Ascending aorta (tissue), 2 donors: ENCODE data around the gene VPS35L. TPM values are rescaled to one million over a fixed set of nuclear protein-coding genes. Genes with fewer than 3 reads are reported as not detected.
A peak's percentile ranks its signal among the peaks of the same experiment; 100 is the strongest.

ENCODE experiments used
- DNase-seq, 2 donors: peaks; one replicate each; pipeline ENCODE4 v3.0.0-alpha.2; 2019; ENCODE audit warnings: low spot score in 2 of 2
- H3K27ac ChIP-seq, 2 donors: fragments of 200-600 bp; sonication (generic); one replicate each; pipeline ENCODE4 v1.5.1; 2016 to 2017; ENCODE audit warnings: mild to moderate bottlenecking in 1 of 2
- H3K27me3 ChIP-seq: fragments of 200-600 bp; sonication (generic); one replicate; pipeline ENCODE4 v1.5.1; 2017
- H3K36me3 ChIP-seq, 2 donors: fragments of 200-600 bp; sonication (generic); one replicate each; pipeline ENCODE4 v1.5.1; 2016
- H3K4me1 ChIP-seq, 2 donors: fragments of 200-600 bp; sonication (generic); one replicate each; pipeline ENCODE4 v1.5.1; 2016 to 2017; ENCODE audit warnings: mild to moderate bottlenecking in 1 of 2
- H3K4me3 ChIP-seq, 2 donors: fragments of 200-600 bp; sonication (generic); one replicate each; pipeline ENCODE4 v1.5.1; 2016 to 2017; ENCODE audit warnings: mild to moderate bottlenecking in 1 of 2
- H3K9me3 ChIP-seq, 2 donors: fragments of 200-600 bp; sonication (generic); one replicate each; pipeline ENCODE4 v1.5.1; 2016
- CTCF ChIP-seq, 3 experiments: fragments of 200-600 bp in 2 of 3; fragments of 450-650 bp in 1 of 3; sonication (generic) in 2 of 3; IDR thresholded peaks; one replicate each; pipeline ENCODE4 v1.5.1; 2016 to 2019; ENCODE audit warnings: antibody characterized with exemption in 3 of 3, mild to moderate bottlenecking in 1 of 3, moderate library complexity in 1 of 3
- intact Hi-C: fragments of 100-400 bp; cut with DNase I; formaldehyde crosslinking; loops from one replicate; pipeline ENCODE4 v1.15.1; 2023
- total RNA-seq: library from RNA; depleted of rRNA; stranded (reverse); fragments of >200 nt; gene quantifications from one replicate; pipeline ENCODE4 v1.1.0, GENCODE V29; 2016

The VPS35L gene
- total RNA-seq, 1 donor from 2014 or later = 44.4 TPM

GRCh38 chr16:19524356-19524615 is 31.2 kb upstream of the VPS35L start:
- peaks cover 6 to 29% of the 10 kb centered on the region in 2 donors for H3K4me1 ChIP-seq
- DNase-seq = no peak
- no peaks in the 10 kb centered on the region for H3K27me3 ChIP-seq
- no peak for TF ChIP-seq CTCF (IDR thresholded peaks at IDR 0.05)
- H3K4me3 ChIP-seq = peak overlapping the region; percentile 98 to 100
- H3K27ac ChIP-seq = peak overlapping the region; percentile 68 to 78
- intact Hi-C loops = loop anchor here (5.0 kb wide), 1 partner anchor 437 kb away; no protein-coding TSS in a partner anchor
- peaks cover 4 to 12% of the 10 kb centered on the region in 2 donors for H3K36me3 ChIP-seq
- no peaks in the 10 kb centered on the region for H3K9me3 ChIP-seq

GRCh38 chr16:19524616-19525384 is 30.7 kb upstream of the VPS35L start:
- no peaks in the 10 kb centered on the region for H3K27me3 ChIP-seq
- peaks cover 6 to 25% of the 10 kb centered on the region in 2 donors for H3K4me1 ChIP-seq
- TF ChIP-seq CTCF (IDR thresholded peaks at IDR 0.05) = no peak
- peak overlapping the region; percentile 98 to 100 for H3K4me3 ChIP-seq
- intact Hi-C loops = loop anchor here (5.0 kb wide), 1 partner anchor 437 kb away; no protein-coding TSS in a partner anchor
- H3K36me3 ChIP-seq = peaks cover 4 to 12% of the 10 kb centered on the region in 2 donors
- no peaks in the 10 kb centered on the region for H3K9me3 ChIP-seq
- DNase-seq = no peak
- peak overlapping the region; percentile 68 to 78 for H3K27ac ChIP-seq

GRCh38 chr16:19525385-19525723 is 30.1 kb upstream of the VPS35L start:
- DNase-seq = no peak
- no peak for TF ChIP-seq CTCF (IDR thresholded peaks at IDR 0.05)
- intact Hi-C loops = no loop called here
- no peaks in the 10 kb centered on the region for H3K9me3 ChIP-seq
- peaks cover 4 to 12% of the 10 kb centered on the region in 2 donors for H3K36me3 ChIP-seq
- H3K4me3 ChIP-seq = peak overlapping the region; percentile 98 to 100
- no peaks in the 10 kb centered on the region for H3K27me3 ChIP-seq
- H3K4me1 ChIP-seq = peaks cover 2 to 19% of the 10 kb centered on the region in 2 donors
- H3K27ac ChIP-seq = no peak overlapping the region

- Histone ChIP-seq H3K27ac (no peak overlapping the region), H3K4me1 (peaks cover 0 to 14% of the 10 kb centered on the region in 2 donors), H3K9me3 (no peaks in the 10 kb centered on the region), H3K36me3 (peaks cover 4 to 12% of the 10 kb centered on the region in 2 donors), H3K27me3 (no peaks in the 10 kb centered on the region), H3K4me3 (no peak overlapping the region)
- intact Hi-C loops = no loop called here
- TF ChIP-seq CTCF (IDR thresholded peaks at IDR 0.05) = no peak
- DNase-seq = no peak
Observed at GRCh38 chr16:19527161-19527560, 28.3 kb upstream of the VPS35L start.

GRCh38 chr16:19528666-19529065 is 26.8 kb upstream of the VPS35L start:
- Histone ChIP-seq H3K27ac (no peak overlapping the region), H3K4me3 (no peak overlapping the region), H3K9me3 (no peaks in the 10 kb centered on the region), H3K36me3 (peaks cover 4 to 21% of the 10 kb centered on the region in 2 donors), H3K27me3 (no peaks in the 10 kb centered on the region), H3K4me1 (peaks cover 0 to 4% of the 10 kb centered on the region in 2 donors)
- DNase-seq = no peak
- TF ChIP-seq CTCF (IDR thresholded peaks at IDR 0.05) = no peak
- intact Hi-C loops = no loop called here
